ENCODE data around the gene RNF44.
"Not testable (repeated sequence)": the region's sequence is repeated elsewhere in the genome, so short reads cannot be mapped to it uniquely, and the experiment has no call there.

RNF44 gene

DNA sequence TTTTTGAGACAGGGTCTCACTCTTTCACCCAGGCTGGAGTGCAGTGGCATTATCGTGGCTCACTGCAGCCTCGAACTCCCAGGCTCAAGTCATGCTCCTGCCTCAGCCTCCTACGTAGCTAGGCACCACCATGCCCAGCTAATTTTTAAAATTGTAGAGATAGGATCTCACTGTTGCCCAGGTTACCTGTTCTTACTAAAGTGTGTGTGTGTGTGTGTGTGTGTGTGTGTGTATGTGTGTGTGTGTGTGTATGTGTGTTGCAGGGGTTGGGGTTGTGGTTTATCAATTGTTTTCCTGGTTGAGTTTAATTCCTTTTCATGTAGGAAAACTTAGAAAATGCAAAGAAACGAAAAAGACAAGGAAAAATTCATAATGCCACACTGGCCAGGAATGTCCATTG is 21.8 kb downstream of the RNF44 start:
- no peak for DNase-seq

DNA sequence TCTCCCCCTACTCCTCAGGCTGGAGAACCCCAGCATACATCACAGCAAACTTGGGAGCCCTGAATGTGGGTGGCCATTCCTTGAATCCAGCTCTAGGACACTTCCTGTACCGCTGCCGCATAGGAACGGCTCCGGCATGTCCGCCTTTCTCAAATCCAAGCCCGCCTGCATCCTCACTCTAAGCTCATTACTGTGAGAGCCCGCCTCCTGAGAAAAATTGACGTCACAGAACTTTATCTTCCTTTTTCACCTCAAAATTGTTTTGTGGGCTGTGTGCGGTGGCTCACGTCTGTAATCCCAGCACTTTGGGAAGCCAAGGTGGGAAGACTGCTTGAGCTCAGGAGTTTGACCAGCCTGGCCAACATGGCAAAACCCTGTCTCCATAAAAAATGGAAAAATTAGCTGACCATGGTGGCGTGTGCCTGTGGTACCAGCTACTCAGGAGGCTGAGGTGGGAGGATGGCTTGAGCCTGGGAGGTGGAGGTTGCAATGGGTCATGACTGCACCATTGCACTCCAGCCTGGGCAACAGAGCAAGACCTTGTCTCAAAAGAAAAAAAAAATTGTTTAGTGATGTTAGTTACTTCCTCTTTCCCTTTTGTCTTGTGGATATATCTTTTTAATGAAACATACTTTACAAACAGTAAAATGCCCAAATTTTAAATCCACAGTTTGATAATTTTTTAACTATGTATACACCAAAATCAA is 22.8 kb downstream of the RNF44 start:
- no peak for DNase-seq

DNA sequence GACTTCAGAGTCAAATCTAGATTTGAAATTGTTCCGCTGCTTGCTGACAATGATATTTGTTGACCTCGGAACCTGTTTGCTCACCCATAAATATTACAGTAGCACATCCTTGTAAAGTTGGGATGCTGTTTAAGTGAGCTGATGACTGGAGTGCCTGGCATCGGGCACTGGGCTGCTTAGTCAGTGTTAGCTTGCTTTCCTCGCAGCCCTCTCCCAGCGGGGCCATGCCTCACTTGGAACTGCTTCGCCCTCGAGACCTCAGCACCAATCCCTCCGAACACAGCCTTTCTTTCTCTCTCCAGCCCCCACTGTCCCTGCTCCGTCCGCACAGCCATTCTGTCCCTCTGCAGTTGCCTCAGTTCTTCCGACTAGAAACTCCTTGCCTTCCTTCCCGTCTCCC is 23.4 kb downstream of the RNF44 start:
- no peak for DNase-seq

DNA sequence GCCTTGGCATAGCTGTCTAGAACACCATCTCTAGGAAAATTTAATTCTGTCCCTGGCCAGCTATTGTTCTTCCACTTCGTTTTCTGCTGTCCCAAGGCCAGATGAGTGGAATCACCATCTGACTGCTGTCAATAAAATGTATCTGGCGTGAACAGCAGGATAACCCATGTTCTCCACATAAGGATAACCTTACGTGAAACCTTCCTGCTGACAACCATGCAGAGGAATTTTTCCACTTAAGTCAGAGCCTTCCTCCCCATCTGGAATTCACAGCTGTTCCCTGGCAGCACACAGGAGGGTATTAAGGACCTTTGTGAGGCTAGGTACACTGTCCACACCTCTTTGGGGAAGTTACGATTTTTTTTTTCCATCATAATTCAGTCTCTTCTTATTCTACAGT is 28.6 kb downstream of the RNF44 start:
- no peak for DNase-seq

DNA sequence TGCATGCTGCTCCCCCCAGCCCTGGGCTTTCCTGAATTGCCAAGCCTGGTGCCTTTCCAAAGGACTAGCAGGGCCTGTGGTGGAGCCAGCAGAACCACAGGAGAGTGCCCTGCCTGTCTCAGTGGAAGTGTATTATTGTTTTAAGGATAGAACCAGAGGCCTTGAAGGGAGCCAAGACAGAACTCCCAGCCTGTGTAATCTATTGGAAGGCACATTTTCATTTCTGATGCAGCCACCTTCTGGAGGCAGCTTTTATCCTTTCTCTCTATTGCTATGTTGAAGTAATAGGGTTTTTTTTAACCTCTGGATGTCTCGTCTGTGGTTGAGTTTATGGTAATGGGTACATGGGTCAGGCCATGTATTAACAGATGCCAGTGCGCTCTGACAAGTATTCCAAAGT is 29.3 kb downstream of the RNF44 start:
- no peak for DNase-seq

DNA sequence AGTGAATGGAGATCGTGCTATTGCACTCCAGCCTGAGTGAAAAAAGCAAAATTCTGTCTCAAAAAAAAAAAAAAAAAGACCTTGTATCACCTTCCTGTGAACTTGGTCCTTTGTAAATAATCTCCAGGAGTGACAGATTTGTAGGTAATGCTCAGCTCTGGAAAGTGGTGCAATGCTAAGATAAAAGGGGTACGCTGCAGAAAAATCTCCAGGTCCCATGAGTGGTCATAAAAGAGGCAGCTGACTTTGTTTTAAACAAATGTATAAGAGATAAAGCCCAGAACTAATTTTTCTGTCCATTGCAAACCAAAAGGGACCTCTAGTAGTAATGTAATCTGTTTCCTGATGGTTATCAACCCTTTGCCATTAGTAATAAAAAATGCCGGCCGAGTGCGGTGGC is 33.7 kb downstream of the RNF44 start:
- no peak for DNase-seq

DNA sequence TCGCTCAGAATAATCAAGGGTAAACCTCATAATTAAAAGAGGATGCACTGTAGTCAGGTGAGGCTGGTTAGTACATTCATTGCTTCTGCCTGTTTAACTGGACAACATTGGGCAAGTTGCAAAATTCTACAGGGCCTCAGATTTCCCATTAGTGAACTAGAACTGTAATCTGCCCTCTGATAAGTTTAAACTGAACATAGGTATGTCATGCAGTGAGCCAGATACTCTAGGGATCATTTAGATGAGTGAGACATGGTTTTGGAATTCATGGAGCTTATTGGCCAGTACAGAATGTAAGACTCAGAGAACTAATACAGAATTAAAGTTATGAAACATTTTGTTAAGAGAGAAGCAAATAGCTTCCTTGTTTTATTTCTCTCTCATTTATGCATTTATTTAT is 35.9 kb downstream of the RNF44 start:
- DNase-seq, result no peak

DNA sequence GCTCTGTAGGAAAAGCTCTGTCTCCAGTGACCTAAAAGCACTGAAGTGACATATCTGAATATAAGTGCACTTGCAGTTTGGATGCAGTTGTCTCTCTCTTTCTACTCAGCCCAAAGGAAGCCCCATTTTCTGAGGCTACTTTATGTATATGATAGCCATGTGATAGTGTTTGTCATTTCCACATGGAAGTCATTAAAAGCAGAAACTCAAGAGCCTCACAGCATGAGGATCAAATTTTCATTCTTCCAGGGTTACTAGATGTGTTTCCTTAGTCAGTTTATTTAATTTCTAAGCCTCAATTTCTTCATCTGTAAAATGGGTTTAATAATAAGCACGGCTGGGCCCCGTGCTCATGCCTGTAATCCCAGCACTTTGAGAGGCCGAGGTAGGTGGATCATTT is 36.7 kb downstream of the RNF44 start:
- no peak for DNase-seq

DNA sequence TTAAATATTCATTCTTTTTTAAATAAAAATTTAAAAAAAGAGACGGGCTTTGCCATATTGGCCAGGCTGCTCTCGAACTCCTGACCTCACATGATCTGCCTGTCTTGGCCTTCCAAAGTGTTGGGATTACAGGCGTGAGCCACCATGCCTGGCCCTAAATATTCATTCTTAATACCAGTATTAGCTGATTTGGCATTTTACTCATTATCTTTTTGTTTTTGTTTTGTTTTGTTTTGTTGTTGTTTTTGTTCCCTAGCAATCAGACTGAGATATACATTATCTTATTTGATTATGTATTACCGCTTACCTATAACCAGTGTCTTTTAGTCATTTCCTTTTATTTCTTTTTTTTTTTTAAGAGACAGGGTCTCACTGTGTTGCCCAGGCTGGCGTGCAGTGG is 37.9 kb downstream of the RNF44 start:
- no peak for DNase-seq

DNA sequence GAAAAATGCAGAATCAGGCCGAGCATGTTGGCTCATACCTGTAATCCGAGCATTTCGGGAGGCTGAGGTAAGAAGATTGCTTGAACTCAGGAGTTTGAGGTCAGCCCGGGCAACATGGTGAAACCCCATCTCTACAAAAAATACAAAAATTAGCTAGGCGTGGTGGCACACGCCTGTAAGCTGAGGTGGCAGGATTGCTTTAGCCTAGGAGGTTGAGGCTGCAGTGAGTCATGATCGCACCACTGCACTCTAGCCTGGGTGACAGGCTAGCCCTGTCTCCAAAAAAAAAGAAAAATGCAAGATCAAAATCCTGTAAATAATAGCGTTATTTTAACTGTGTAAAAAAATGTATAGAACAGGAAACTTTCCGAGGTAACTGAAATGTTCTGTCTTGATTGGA is 39.4 kb downstream of the RNF44 start:
- DNase-seq, result no peak

DNA sequence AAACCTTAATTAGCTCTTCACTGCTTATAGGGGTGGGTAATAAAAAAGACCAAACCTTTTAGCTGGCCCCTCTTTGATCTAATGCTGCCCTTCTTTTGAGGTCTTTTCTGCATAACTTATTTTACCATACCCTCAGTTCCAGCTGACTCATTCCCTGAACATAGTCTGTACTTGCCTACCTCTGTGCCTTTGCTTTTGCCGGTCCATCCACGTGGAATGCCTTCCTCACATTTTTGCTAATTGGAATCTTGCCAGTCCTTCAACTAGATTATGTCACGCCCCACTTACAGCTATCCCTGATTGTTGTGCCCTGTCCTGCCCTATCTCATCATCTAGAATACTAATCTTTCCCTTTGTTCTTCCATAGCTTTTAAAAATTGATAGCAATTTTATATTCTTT is 44.8 kb downstream of the RNF44 start:
- DNase-seq, result no peak

DNA sequence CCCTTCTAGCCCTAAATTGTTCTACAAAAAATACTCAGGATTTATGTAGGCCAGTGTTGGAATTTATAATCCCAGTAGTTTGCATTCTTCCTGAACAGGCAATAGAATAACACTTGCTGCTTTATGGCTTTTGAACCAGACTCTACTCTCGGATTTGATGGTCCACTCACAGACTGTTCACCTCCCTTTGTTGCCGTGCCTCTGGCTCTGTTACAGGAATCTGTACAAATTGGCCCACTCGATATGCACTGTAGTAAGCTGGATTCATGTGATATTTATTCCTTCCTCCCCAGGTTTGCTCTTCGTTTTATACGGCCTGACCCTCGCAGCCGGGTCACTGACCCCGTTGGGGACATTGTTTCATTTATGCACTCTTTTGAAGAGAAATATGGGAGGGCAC is 45.3 kb downstream of the RNF44 start:
- DNase-seq, result no peak

DNA sequence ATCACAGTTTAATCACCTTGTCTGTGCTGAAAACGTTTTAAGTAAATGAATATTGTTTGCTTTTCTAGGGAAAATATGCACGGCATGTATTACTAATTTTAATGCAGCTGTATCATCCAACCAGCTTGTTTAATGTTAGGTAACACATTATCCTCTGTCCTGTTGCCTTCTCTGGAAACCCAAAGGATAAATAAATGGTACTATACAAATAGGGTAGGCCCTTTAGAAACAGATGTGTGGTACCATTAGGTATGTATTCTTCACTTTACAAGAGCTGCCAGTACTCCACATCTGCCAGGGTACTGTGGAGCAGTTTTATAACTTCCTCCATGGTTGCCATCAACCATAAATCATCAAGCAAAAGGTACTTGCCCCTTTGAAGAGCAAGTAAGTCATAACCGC is 46.1 kb downstream of the RNF44 start:
- DNase-seq, result no peak

DNA sequence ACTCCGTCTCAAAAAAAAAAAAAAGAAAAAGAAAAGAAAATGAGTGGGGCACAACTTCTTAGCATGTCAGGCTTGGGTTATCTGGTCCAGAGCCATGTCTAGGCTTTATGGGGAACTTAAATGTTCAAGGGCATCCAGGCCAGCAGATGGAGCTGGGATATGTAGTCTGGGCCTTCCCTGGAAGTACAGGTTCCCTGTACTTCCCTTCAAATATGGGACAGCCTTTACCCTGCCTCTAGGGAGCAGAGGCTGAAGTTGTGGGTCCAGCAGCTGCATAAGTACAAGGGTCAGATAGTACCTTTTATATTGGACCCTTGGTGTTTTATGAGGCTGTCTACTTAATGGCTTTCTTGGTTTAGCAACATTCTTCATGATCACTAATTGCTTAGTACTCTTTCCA is 46.9 kb downstream of the RNF44 start:
- no peak for DNase-seq

DNA sequence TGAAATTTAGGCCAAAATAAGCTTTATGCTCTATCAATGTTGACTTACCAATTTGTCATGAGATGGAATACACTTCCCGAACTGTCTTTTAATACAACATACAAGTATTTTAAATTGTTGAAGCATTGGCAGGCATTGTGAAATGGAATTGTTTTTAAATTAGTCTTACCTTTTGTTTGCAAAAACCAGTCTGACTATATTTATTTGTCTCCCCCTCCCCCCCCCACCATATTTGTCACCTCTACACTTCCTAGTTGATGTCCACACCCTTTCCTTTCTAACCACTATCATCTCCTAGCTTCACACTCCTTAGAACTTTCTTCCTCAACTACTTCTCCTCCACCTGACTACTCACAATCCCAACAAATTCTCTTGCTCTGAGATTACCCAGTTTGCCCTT is 48.1 kb downstream of the RNF44 start:
- no peak for DNase-seq

DNA sequence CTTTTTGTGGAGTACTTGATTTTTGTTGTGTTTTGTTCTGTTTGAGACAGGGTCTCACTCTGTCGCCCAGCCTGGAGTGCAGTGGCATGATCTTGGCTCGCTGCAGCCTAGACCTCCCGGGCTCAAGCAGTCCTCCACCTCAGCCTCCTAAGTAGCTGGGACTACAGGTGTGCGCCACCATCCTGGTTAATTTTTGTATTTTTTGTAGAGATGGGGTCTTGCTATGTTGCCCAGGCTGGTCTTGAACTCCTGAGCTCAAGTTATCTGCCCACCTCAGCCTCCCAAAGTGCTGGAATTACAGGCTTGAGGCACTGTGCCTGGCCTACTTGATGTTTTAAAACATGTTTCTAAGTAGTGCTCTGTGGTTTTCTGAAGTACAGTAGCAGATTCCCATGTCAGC is 50.0 kb downstream of the RNF44 start:
- DNase-seq, result not testable (repeated sequence)

DNA sequence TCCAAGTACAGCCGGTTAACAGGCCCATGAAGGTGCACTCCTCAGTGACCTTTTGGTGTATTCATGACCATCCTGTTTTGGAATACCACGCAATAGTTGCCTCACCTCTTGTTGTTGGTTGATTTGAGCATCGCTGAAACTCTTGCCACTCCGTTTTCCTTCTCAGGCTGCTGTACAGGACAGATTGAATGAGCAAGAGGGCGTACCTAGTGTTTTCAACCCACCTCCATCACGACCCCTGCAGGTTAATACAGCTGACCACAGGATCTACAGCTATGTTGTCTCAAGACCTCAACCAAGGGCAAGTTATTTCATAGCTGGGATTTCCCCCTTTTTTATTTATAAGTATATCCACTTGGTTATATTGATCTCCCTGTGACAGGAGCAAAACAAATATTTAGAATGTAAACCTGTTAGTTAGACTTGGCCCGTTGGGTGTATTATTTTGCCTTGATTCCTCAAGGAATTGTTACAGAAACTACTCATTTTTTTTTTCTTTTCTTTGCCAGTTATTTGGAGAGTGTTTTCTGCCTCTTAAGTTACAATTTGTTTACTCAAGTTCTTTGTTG is 50.9 kb downstream of the RNF44 start:
- no peak for DNase-seq

DNA sequence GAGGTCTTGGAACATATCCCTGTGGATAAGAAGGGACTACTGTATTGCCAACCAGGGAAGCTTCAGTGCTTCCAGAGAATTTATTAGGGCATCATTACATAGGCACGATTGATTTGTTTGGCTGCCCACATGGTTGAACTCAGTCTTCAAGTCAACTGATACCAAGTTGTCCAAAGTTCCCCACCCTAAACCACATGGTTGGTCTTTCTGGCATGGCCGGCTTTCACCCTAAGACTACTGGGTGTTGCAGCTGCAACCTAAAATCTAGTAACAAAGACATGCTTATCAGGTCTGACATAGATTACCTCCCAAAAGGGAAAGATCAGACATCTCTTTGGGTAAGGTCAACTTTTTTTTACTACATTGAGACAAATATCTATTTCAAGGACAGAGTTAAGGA is 52.0 kb downstream of the RNF44 start:
- no peak for DNase-seq

DNA sequence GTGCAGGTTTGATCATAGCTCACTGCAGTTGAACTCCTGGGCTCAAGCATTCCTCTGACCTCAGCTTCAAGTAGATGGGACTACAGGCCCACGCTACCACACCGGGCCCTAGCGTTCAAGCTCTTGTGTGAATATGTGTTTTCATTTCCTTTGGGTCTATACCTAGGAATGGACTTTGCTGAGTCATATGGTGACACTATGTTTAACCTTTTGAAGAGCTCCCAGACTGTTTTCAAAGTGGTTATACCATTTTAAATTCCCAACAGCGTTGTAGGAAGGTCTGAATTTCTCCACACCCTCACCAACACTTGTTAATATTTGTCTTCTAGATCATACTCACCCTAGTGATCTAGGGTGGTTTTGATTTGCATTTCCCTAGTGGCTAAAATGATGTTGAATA is 55.5 kb downstream of the RNF44 start:
- DNase-seq, result no peak

All from NCI-H146 (cell line).